B cell (primary cell): ENCODE results near the gene ITIH1. TPM values are rescaled to one million over a fixed set of nuclear protein-coding genes. Genes with fewer than 3 reads are reported as not detected.

Source experiments
- ATAC-seq: fragments of 200-7000 bp; cut with Tn5 transposase; one replicate; pipeline ENCODE4 v1.10.0; 2021; ENCODE audit warnings: low read depth, mild to moderate bottlenecking, moderate number of reproducible peaks, moderate library complexity
- CTCF ChIA-PET: fragments of 350-600 bp; sonication (Branson Sonifier 250); formaldehyde crosslinking; loops from one replicate; lab custom pipeline; 2021; ENCODE audit warnings: antibody characterized with exemption, inconsistent platforms; lab: Charles Lee
- POLR2A ChIA-PET: fragments of 350-600 bp; sonication (Branson Sonifier 250); formaldehyde crosslinking; loops from one replicate; lab custom pipeline; 2021; ENCODE audit warnings: antibody characterized with exemption; lab: Charles Lee
- DNase-seq: peaks from one replicate; pipeline ENCODE4 v3.0.0; 2013
- H2AFZ ChIP-seq: 2 replicates; pipeline ENCODE4 v1.6.1; 2012; ENCODE audit warnings: mild to moderate bottlenecking, low read depth, low read length; ENCODE audit not compliant: insufficient read depth, poor library complexity, severe bottlenecking
- H3K27ac ChIP-seq, 2 donors: 1 replicate in 1 of 2; 2 replicates in 1 of 2; pipeline ENCODE4 v1.5.1; 2012 to 2013; ENCODE audit warnings: low read length in 2 of 2, mild to moderate bottlenecking in 2 of 2, moderate library complexity in 1 of 2
- H3K27me3 ChIP-seq, 4 experiments: fragments of 200-600 bp in 1 of 4; sonication (generic) in 1 of 4; replicated peaks in 1 of 4; 1 replicate in 2 of 4; 2 replicates in 2 of 4; pipeline versions ENCODE4 v1.6.1 to v1.7.0; 2013 to 2016; ENCODE audit warnings: low read length in 3 of 4, mild to moderate bottlenecking in 2 of 4, mixed read lengths in 1 of 4, moderate library complexity in 1 of 4; ENCODE audit not compliant: insufficient read depth in 4 of 4, control insufficient read depth in 3 of 4; ENCODE audit errors: control extremely low read depth in 1 of 4
- H3K36me3 ChIP-seq, 2 experiments: replicated peaks in 1 of 2; 1 replicate in 1 of 2; 2 replicates in 1 of 2; pipeline versions ENCODE4 v1.6.1 to v1.7.1; 2013; ENCODE audit warnings: low read length in 1 of 2; ENCODE audit not compliant: insufficient read depth in 2 of 2, control insufficient read depth in 1 of 2; ENCODE audit errors: control extremely low read depth in 1 of 2, extremely low read depth in 1 of 2
- H3K4me1 ChIP-seq, 2 donors: fragments of 200-600 bp in 1 of 2; sonication (generic) in 1 of 2; 1 replicate in 1 of 2; 2 replicates in 1 of 2; pipeline versions ENCODE4 v1.5.1 to v1.6.1; 2013 to 2017; ENCODE audit warnings: low read length in 2 of 2; ENCODE audit not compliant: control insufficient read depth in 2 of 2, insufficient read depth in 2 of 2
- H3K4me2 ChIP-seq: replicated peaks from 2 replicates; pipeline ENCODE3; 2012; ENCODE audit warnings: mild to moderate bottlenecking, low read depth, low read length; ENCODE audit not compliant: poor library complexity, severe bottlenecking
- H3K4me3 ChIP-seq, 5 experiments: fragments of 200-600 bp in 1 of 5; sonication (generic) in 1 of 5; 1 replicate in 3 of 5; 2 replicates in 2 of 5; pipeline versions ENCODE4 v1.5.1 to v1.7.0; 2011 to 2016; ENCODE audit warnings: low read length in 4 of 5, mild to moderate bottlenecking in 4 of 5, low read depth in 2 of 5, control low read depth in 1 of 5, moderate library complexity in 1 of 5; ENCODE audit not compliant: insufficient read depth in 1 of 5; ENCODE audit errors: control extremely low read depth in 1 of 5, extremely low read depth in 1 of 5
- H3K79me2 ChIP-seq: fragments of 200-600 bp; sonication (generic); one replicate; pipeline ENCODE4 v1.6.0; 2016; ENCODE audit warnings: low read length; ENCODE audit not compliant: control insufficient read depth, insufficient read depth
- H3K9ac ChIP-seq: fragments of 200-600 bp; sonication (generic); 2 replicates; pipeline ENCODE4 v1.6.1; 2017; ENCODE audit warnings: mild to moderate bottlenecking, low read length, moderate library complexity
- H3K9me3 ChIP-seq, 3 donors: one replicate each; pipeline versions ENCODE4 v1.6.1 to v1.7.1; 2013; ENCODE audit warnings: low read length in 2 of 3; ENCODE audit not compliant: control insufficient read depth in 2 of 3, insufficient read depth in 1 of 3; ENCODE audit errors: control extremely low read depth in 1 of 3
- H4K20me1 ChIP-seq: 2 replicates; pipeline ENCODE4 v1.6.0; 2012; ENCODE audit warnings: mild to moderate bottlenecking, low read length; ENCODE audit not compliant: insufficient read depth, control insufficient read depth, poor library complexity, severe bottlenecking
- H3K27ac Mint-ChIP-seq: one replicate; pipeline ENCODE4 v1.8.0; 2021; ENCODE audit warnings: mixed read lengths
- H3K27me3 Mint-ChIP-seq: one replicate; pipeline ENCODE4 v1.8.0; 2021; ENCODE audit warnings: mixed read lengths
- H3K4me1 Mint-ChIP-seq: one replicate; pipeline ENCODE4 v1.8.0; 2021; ENCODE audit warnings: mixed read lengths
- H3K4me3 Mint-ChIP-seq: one replicate; pipeline ENCODE4 v1.8.0; 2021; ENCODE audit warnings: mixed read lengths
- H3K9me3 Mint-ChIP-seq: one replicate; pipeline ENCODE4 v1.8.0; 2022; ENCODE audit warnings: mixed read lengths; ENCODE audit not compliant: insufficient read depth
- CTCF ChIP-seq: fragments of 200-600 bp; IDR thresholded peaks from one replicate; pipeline ENCODE4 v1.8.0; 2022; ENCODE audit warnings: antibody characterized with exemption, mild to moderate bottlenecking
- EZH2 ChIP-seq: IDR thresholded peaks from 2 replicates; pipeline ENCODE4 v1.6.1; 2012; ENCODE audit warnings: borderline replicate concordance, low read depth, mild to moderate bottlenecking, moderate library complexity, low read length; ENCODE audit not compliant: insufficient read depth, poor library complexity, severe bottlenecking
- WGBS: methylation state at CpG from one replicate; pipeline ENCODE4 v1.1.5; 2013; ENCODE audit warnings: missing lambda C conversion rate; ENCODE audit not compliant: insufficient coverage; 5-methylcytosine and 5-hydroxymethylcytosine counted together
- intact Hi-C: fragments of 100-400 bp; cut with micrococcal nuclease; formaldehyde crosslinking; loops from one replicate; pipeline ENCODE4 v1.10.0; 2022
- polyA plus RNA-seq: library from polyadenylated mRNA; depleted of rRNA; stranded (reverse); fragments of >200 nt; gene quantifications from 2 replicates; pipeline ENCODE4 v1.2.3, GENCODE V29; 2012
- total RNA-seq, 2 donors: library from RNA; stranded (reverse); fragments of 120-200 nt in 1 of 2; gene quantifications; 1 replicate in 1 of 2; 2 replicates in 1 of 2; pipeline versions ENCODE4 v1.2.3 to v1.2.4, GENCODE V29; 2013 to 2022

Gene ITIH1
- total and polyA plus RNA-seq, 2 donors (not counting 1 experiment from before 2014, with no cell fraction given): 2.0 TPM; not detected in 1

- Histone ChIP-seq H3K36me3 (peaks cover 0 to 43% of the 10 kb centered on the region in 2 experiments), H3K4me1 (no peaks in the 10 kb centered on the region), H3K4me3 (no peak overlapping the region), H2AFZ (no peak overlapping the region), H3K9ac (no peak overlapping the region), H4K20me1 (no peaks in the 10 kb centered on the region), H3K27ac (no peak overlapping the region), H3K4me2 (no peak overlapping the region), H3K27me3 (no peaks in the 10 kb centered on the region), H3K9me3 (no peaks in the 10 kb centered on the region), H3K79me2 (no peaks in the 10 kb centered on the region)
- no peaks in the 10 kb centered on the region for H3K27me3 Mint-ChIP-seq
- no peaks in the 10 kb centered on the region for H3K4me1 Mint-ChIP-seq
- ATAC-seq: no peak
- ChIA-PET CTCF (no interaction called here), POLR2A (no interaction called here)
- no peaks in the 10 kb centered on the region for H3K9me3 Mint-ChIP-seq
- TF ChIP-seq EZH2: no peak
- no peak for TF ChIP-seq CTCF
- WGBS: 96% methylated on average over 19 of the region's 23 CpGs
- intact Hi-C loops: no loop called here
- H3K27ac Mint-ChIP-seq: no peak overlapping the region
- DNase-seq: no peak
- H3K4me3 Mint-ChIP-seq: no peak overlapping the region
These were observed 62.6 kb downstream of the ITIH1 start for GRCh38 chr3:52839892-52840545.

GRCh38 chr3:52841211-52841980 lies 64.0 kb downstream of the ITIH1 start:
- Histone ChIP-seq H3K36me3 (peaks cover 0 to 36% of the 10 kb centered on the region in 2 experiments), H3K9me3 (no peaks in the 10 kb centered on the region), H3K4me2 (no peak overlapping the region), H2AFZ (no peak overlapping the region), H3K27me3 (no peaks in the 10 kb centered on the region), H3K4me3 (no peak overlapping the region), H3K79me2 (no peaks in the 10 kb centered on the region), H3K27ac (no peak overlapping the region), H3K4me1 (no peaks in the 10 kb centered on the region), H3K9ac (no peak overlapping the region), H4K20me1 (no peaks in the 10 kb centered on the region)
- 95% methylated on average over 12 of the region's 12 CpGs for WGBS
- H3K4me1 Mint-ChIP-seq: no peaks in the 10 kb centered on the region
- no peaks in the 10 kb centered on the region for H3K9me3 Mint-ChIP-seq
- no peak for DNase-seq
- ATAC-seq: no peak
- POLR2A ChIA-PET: no interaction called here
- no peaks in the 10 kb centered on the region for H3K27me3 Mint-ChIP-seq
- intact Hi-C loops: no loop called here
- no peak for TF ChIP-seq EZH2
- TF ChIP-seq CTCF: no peak
- CTCF ChIA-PET: interaction anchor here (0.6 kb wide), 1 partner anchor 100 kb away, joined by 3 read pairs; no protein-coding TSS in a partner anchor
- H3K4me3 Mint-ChIP-seq: no peak overlapping the region
- no peak overlapping the region for H3K27ac Mint-ChIP-seq
